ENCODE results near the gene SEMA4C. TPM values are rescaled to one million over a fixed set of nuclear protein-coding genes. Genes with fewer than 3 reads are reported as not detected.

Gene SEMA4C
- total RNA-seq, 4 donors from 2014 or later = 23.5 to 42.7 (median 30.2) TPM

GRCh38 chr2:96880891-96881273, 11.0 kb upstream of the SEMA4C start:
- no peak overlapping the region for H3K4me3 ChIP-seq (ENCODE audit: low read depth, poor library complexity, severe bottlenecking)
- intact Hi-C loops (cut with DNase I; ENCODE audit: low total_unique reads) = no loop called here
- WGBS, 2 donors = 83 to 92% methylated on average over 6 of the region's 6 CpGs
- DNase-seq (ENCODE audit: low spot score in 2 of 2) = no peak
- TF ChIP-seq POLR2A (IDR thresholded peaks at IDR 0.05) (no peak), CTCF (IDR thresholded peaks at IDR 0.05) (no peak)

GRCh38 chr2:96879545-96880040, 9.7 kb upstream of the SEMA4C start:
- H3K4me3 ChIP-seq (ENCODE audit: low read depth, poor library complexity, severe bottlenecking) = no peak overlapping the region
- no peak for DNase-seq (ENCODE audit: low spot score in 2 of 2)
- intact Hi-C loops (cut with DNase I; ENCODE audit: low total_unique reads) = no loop called here
- TF ChIP-seq POLR2A (IDR thresholded peaks at IDR 0.05) (no peak), CTCF (IDR thresholded peaks at IDR 0.05) (no peak)
- WGBS, 2 donors = 92 to 98% methylated on average over 11 to 13 of the region's 18 CpGs

GRCh38 chr2:96878796-96879544, 9.1 kb upstream of the SEMA4C start:
- intact Hi-C loops (cut with DNase I; ENCODE audit: low total_unique reads) = no loop called here
- TF ChIP-seq POLR2A (IDR thresholded peaks at IDR 0.05) (no peak), CTCF (IDR thresholded peaks at IDR 0.05) (no peak)
- no peak overlapping the region for H3K4me3 ChIP-seq (ENCODE audit: low read depth, poor library complexity, severe bottlenecking)
- DNase-seq (ENCODE audit: low spot score in 2 of 2) = no peak
- 88% methylated on average over 19 to 22 of the region's 22 CpGs for WGBS, 2 donors

- intact Hi-C loops (cut with DNase I; ENCODE audit: low total_unique reads) = no loop called here
- DNase-seq (ENCODE audit: low spot score in 2 of 2) = no peak
- no peak overlapping the region for H3K4me3 ChIP-seq (ENCODE audit: low read depth, poor library complexity, severe bottlenecking)
- no peak for TF ChIP-seq CTCF (IDR thresholded peaks at IDR 0.05)
- 80 to 86% methylated on average over 5 to 6 of the region's 7 CpGs for WGBS, 2 donors
Observed at GRCh38 chr2:96878171-96878570, 8.3 kb upstream of the SEMA4C start.

- whole genome bisulfite sequencing, 2 donors = 61 to 84% methylated on average over 13 to 14 of the region's 15 CpGs
- no peak for DNase-seq (ENCODE audit: low spot score in 2 of 2)
- intact Hi-C loops (cut with DNase I; ENCODE audit: low total_unique reads) = no loop called here
- H3K4me3 ChIP-seq (ENCODE audit: low read depth, poor library complexity, severe bottlenecking) = no peak overlapping the region
- TF ChIP-seq POLR2A (IDR thresholded peaks at IDR 0.05) (no peak), CTCF (IDR thresholded peaks at IDR 0.05) (no peak)
Observed at GRCh38 chr2:96877631-96878092, 7.8 kb upstream of the SEMA4C start.

All from lower leg skin (tissue), 4 donors.